SW 1271 (cell line): ENCODE results near the gene BARX1.

ENCODE experiments used
- DNase-seq, 2 experiments: peaks; one replicate each; lab custom pipeline; 2025; lab: John Stamatoyannopoulos, UW

Gene BARX1

GRCh38 chr9:93917121-93917853 is 37.9 kb downstream of the BARX1 start:
- DNase-seq: no peak

DNA sequence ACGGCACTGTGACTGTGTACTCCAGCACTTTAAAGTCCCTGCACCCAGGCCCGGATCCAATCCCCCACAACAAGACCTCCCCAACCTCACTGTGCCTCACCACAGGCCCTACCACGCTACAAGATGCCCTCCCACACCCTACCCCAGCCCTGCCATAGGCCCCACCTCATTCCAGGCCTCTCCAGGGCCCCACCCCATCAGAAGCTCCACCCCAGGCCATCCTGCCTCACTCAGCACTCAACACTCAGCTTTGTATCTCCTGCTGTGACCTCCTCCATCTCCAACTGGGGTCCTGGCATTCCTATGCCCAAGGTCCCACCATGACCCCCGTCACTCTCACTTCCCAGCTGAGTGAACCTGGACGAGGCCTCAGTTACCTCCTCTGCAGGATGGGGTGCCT is 38.8 kb downstream of the BARX1 start:
- DNase-seq: no peak

DNA sequence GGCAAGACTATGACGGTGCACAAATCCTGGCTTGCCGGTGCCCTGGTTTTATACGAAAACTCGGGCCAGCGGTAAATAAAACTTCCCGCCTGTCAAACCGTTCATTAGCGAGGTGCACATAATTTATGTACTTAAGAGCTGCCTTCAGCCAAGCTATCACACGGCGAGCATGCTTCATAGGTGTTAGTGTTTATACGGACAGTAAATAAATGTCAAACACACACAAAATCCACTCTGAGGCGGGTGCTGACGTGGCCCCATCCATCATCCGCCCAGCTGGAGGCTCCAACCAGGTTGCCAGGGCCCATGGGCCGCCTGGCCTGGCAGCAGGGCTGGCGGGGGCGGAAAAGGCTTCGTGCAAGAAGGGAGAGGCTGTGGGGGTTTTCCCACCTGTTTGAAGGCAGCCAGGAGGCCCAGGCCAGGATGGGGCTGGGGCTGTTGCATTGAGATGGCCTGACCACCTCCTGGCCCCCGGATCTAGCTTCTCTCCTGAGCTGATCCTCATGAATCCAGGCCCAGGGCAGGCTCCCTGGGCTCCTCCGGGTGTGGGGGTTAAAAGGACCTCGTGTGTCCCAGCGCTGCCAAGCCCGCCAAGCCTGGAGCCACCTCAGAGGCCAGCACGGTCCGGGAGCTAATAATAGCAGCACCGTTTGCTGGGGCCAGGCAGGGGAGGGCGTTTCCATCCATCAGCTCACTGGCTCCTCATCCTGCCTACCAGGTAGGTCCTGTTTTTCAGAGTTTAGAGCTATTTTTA is 43.2 kb downstream of the BARX1 start:
- DNase-seq: no peak

- no peak for DNase-seq
These were observed 43.9 kb downstream of the BARX1 start for GRCh38 chr9:93911136-93911745.

GRCh38 chr9:93910598-93910997 is 44.6 kb downstream of the BARX1 start:
- DNase-seq: no peak

DNA sequence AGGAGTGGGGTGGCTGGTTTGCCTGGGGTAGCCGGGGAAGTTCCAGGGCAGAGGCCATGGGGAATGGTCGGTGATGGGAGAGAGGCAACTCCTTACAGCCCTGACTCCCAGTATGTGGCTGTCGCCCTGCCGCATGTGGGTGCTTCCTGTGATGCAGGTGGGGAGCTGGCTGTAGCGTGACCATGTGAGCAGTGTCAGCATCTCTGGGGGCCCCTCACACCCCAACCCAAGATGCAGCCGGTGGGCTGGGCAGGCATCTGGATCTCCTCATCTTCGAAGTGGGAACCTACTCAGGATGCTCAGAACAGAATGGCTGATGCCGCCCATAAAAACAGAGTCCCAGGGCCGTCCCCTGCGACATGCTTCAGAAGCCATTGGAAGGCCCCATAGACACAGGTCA is 45.0 kb downstream of the BARX1 start:
- DNase-seq: no peak

DNA sequence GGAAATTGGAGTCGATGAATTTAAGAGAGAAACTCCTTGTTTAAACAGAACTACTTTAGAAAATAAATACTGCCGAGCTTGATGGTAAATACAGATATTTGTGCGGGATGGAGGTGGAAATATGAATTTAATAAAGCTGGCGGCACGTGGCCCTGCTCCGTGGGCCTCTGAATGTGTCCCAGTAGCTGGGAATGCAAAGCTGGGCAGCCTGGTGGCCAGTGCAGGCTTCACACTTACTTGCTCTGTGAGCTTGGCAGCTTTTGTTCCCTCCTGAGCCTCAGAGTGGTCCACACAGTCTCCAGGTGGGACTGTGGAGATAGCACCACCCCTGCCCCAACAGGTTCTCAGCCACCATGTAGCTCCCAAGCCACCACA is 45.9 kb downstream of the BARX1 start:
- DNase-seq: no peak

- DNase-seq: no peak
These were observed 46.4 kb downstream of the BARX1 start for GRCh38 chr9:93908591-93909241.

GRCh38 chr9:93907551-93908199 is 47.5 kb downstream of the BARX1 start:
- DNase-seq: no peak

DNA sequence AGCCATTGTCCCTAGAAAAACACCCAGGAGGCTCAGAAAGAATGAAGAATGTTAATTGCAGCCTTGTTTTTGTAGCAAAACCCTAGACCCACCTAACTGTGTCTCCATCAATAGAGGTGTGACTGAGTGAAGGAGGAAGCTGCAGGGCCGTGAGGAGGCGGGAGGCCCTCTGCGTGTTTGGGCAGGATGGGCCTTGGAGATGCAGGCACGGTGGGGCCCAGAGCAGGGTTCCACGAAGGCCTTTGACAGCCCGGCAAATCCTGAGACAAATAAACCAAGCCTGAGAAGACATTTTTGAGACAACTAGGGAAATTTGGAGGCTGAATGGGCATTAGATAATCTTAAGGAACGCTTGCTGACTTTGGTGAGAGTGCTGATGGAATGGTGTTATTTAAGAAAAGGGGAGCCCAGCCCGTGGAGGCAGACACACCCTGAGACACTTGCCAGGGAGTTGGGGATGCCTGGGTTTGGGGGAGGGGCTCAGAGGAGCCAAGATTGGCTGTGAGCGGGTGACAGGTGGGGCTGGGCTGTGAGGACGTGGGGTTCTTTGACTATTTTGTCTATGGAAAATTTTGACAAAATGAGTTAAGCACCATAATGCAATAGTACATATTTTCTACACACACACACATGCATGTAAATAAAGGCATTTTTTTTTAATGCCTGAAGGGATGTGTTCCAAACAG is 48.8 kb downstream of the BARX1 start:
- no peak for DNase-seq

- DNase-seq: no peak
These were observed 49.6 kb downstream of the BARX1 start for GRCh38 chr9:93905473-93906133.

GRCh38 chr9:93904649-93905472 is 50.3 kb downstream of the BARX1 start:
- no peak for DNase-seq

- no peak for DNase-seq
These were observed 51.1 kb downstream of the BARX1 start for GRCh38 chr9:93903886-93904648.

GRCh38 chr9:93902780-93903655 is 52.1 kb downstream of the BARX1 start:
- no peak for DNase-seq

GRCh38 chr9:93902051-93902779 is 52.9 kb downstream of the BARX1 start:
- no peak for DNase-seq
